A549 (cell line): ENCODE results near the gene GPX3. TPM values are rescaled to one million over a fixed set of nuclear protein-coding genes. Genes with fewer than 3 reads are reported as not detected.

ENCODE experiments used
- ATAC-seq, 2 experiments: fragments of 200-7000 bp in 1 of 2; fragments of >200 bp in 1 of 2; cut with Nextera tagmentation in 1 of 2; cut with Tn5 transposase in 1 of 2; 3 replicates each; pipeline versions ENCODE4 v1.8.0 to v1.9.1; 2018 to 2020; ENCODE audit warnings: mild to moderate bottlenecking in 1 of 2, moderate library complexity in 1 of 2
- CTCF ChIA-PET: fragments of 300-600 bp; sonication (Branson Sonifier 250); formaldehyde crosslinking; extraction: SDS; loops from one replicate; lab custom pipeline; 2021; ENCODE audit warnings: antibody characterized with exemption, inconsistent platforms; lab: Yijun Ruan, JAX
- POLR2A ChIA-PET: fragments of 350-600 bp; formaldehyde crosslinking; extraction: SDS; loops from one replicate; lab custom pipeline; 2021; ENCODE audit warnings: antibody characterized with exemption, inconsistent platforms; lab: Yijun Ruan, JAX
- DNase-seq, 2 experiments: peaks; one replicate each; pipeline versions ENCODE4 v3.0.0 to v3.0.0-alpha.2; 2011 to 2016; ENCODE audit warnings: low read depth in 1 of 2, low spot score in 1 of 2
- FAIRE-seq: peaks from 2 replicates; lab custom pipeline; 2011; peaks lifted over from hg19 to GRCh38; lab: Jason Lieb, UNC
- H3K27ac ChIP-seq, 2 experiments: fragments of >200 bp; sonication (Bioruptor Twin); formaldehyde crosslinking; 3 replicates each; pipeline ENCODE4 v1.5.1; 2016 to 2017
- H3K4me1 ChIP-seq: fragments of >200 bp; sonication (Bioruptor Twin); formaldehyde crosslinking; 3 replicates; pipeline ENCODE4 v1.6.1; 2016
- H3K4me2 ChIP-seq: fragments of >200 bp; sonication (Bioruptor Twin); formaldehyde crosslinking; 3 replicates; pipeline ENCODE4 v1.6.1; 2016
- H3K4me3 ChIP-seq: fragments of >200 bp; sonication (Bioruptor Twin); formaldehyde crosslinking; 3 replicates; pipeline ENCODE4 v1.5.1; 2016
- H3K9me3 ChIP-seq: fragments of >200 bp; sonication (Bioruptor Twin); formaldehyde crosslinking; 3 replicates; pipeline ENCODE4 v1.6.1; 2016
- ATOH8 ChIP-seq: fragments of 250-450 bp; sonication (Bioruptor Pico); IDR thresholded peaks from 2 replicates; pipeline ENCODE4 v1.5.0; 2020; ENCODE audit warnings: low read depth, mild to moderate bottlenecking, moderate library complexity
- BCL3 ChIP-seq: fragments of >200 bp; sonication (Bioruptor Twin); formaldehyde crosslinking; IDR thresholded peaks from 3 replicates; pipeline ENCODE4 v1.6.1; 2016
- CBX2 ChIP-seq: fragments of 200-600 bp; sonication (generic); IDR thresholded peaks from 2 replicates; pipeline ENCODE4 v1.6.1; 2016; ENCODE audit warnings: low read depth, mild to moderate bottlenecking, borderline replicate concordance
- CHD4 ChIP-seq: fragments of 200-600 bp; sonication (generic); IDR thresholded peaks from 2 replicates; pipeline ENCODE4 v1.6.1; 2016; ENCODE audit warnings: antibody characterized with exemption, mild to moderate bottlenecking, borderline replicate concordance
- E2F6 ChIP-seq: IDR thresholded peaks from 2 replicates; pipeline ENCODE4 v1.6.1; 2012; ENCODE audit warnings: low read depth, borderline replicate concordance
- EHF ChIP-seq: fragments of 250-450 bp; sonication (Bioruptor Pico); IDR thresholded peaks from 2 replicates; pipeline ENCODE4 v1.5.0; 2020; ENCODE audit warnings: mild to moderate bottlenecking
- ESRRA ChIP-seq: fragments of 150-350 bp; IDR thresholded peaks from 2 replicates; pipeline ENCODE4 v1.6.1; 2014; ENCODE audit warnings: mild to moderate bottlenecking, low read length, borderline replicate concordance
- FOSB ChIP-seq: fragments of 250-450 bp; sonication (Bioruptor Pico); IDR thresholded peaks from 2 replicates; pipeline ENCODE4 v1.5.0; 2020; ENCODE audit warnings: mild to moderate bottlenecking, moderate library complexity
- FOXS1 ChIP-seq: fragments of 250-450 bp; sonication (Bioruptor Pico); IDR thresholded peaks from 2 replicates; pipeline ENCODE4 v1.5.0; 2020; ENCODE audit warnings: mild to moderate bottlenecking, moderate library complexity
- HOXB5 ChIP-seq: fragments of 250-450 bp; sonication (Bioruptor Pico); IDR thresholded peaks from 2 replicates; pipeline ENCODE4 v1.5.0; 2020; ENCODE audit warnings: mild to moderate bottlenecking, moderate library complexity
- JUN ChIP-seq, 2 experiments: fragments of >200 bp; sonication (Bioruptor Twin); formaldehyde crosslinking; IDR thresholded peaks; 2 replicates in 1 of 2; 3 replicates in 1 of 2; pipeline ENCODE4 v1.6.1; 2016 to 2017
- KDM5A ChIP-seq: fragments of 200-600 bp; sonication (generic); IDR thresholded peaks from 2 replicates; pipeline ENCODE4 v1.6.1; 2016; ENCODE audit warnings: antibody characterized with exemption, mild to moderate bottlenecking
- MAFK ChIP-seq: fragments of 450-650 bp; IDR thresholded peaks from 2 replicates; pipeline ENCODE4 v1.6.1; 2014; ENCODE audit not compliant: partially characterized antibody
- MAZ ChIP-seq: fragments of 150-350 bp; IDR thresholded peaks from 2 replicates; pipeline ENCODE4 v1.6.1; 2014; ENCODE audit warnings: antibody characterized with exemption, low read depth, low read length, borderline replicate concordance
- NPAS2 ChIP-seq: fragments of 250-450 bp; sonication (Bioruptor Pico); IDR thresholded peaks from 2 replicates; pipeline ENCODE4 v1.8.0; 2022; ENCODE audit warnings: mild to moderate bottlenecking, moderate library complexity, borderline replicate concordance
- NR3C1 ChIP-seq: fragments of >200 bp; sonication (Bioruptor Twin); formaldehyde crosslinking; IDR thresholded peaks from 3 replicates; pipeline ENCODE4 v1.6.1; 2017
- POLR2A ChIP-seq: IDR thresholded peaks from 2 replicates; pipeline ENCODE4 v1.6.1; 2012; ENCODE audit warnings: mild to moderate bottlenecking, low read length
- RAD21 ChIP-seq, 2 experiments: fragments of >200 bp in 1 of 2; sonication (Bioruptor Twin) in 1 of 2; formaldehyde crosslinking in 1 of 2; IDR thresholded peaks in 1 of 2; conservative IDR thresholded peaks in 1 of 2; 2 replicates in 1 of 2; 3 replicates in 1 of 2; pipeline ENCODE4 v1.6.1; 2012 to 2018; ENCODE audit warnings: inconsistent platforms in 1 of 2
- RNF2 ChIP-seq: fragments of 200-600 bp; sonication (generic); IDR thresholded peaks from 2 replicates; pipeline ENCODE4 v1.6.1; 2016; ENCODE audit warnings: low read depth, mild to moderate bottlenecking, antibody characterized with exemption, moderate library complexity, borderline replicate concordance
- TFCP2L1 ChIP-seq: fragments of 250-450 bp; sonication (Bioruptor Pico); IDR thresholded peaks from 2 replicates; pipeline ENCODE4 v1.5.0; 2021; ENCODE audit warnings: mild to moderate bottlenecking
- USF2 ChIP-seq: fragments of 450-650 bp; IDR thresholded peaks from 2 replicates; pipeline ENCODE4 v1.6.1; 2014; ENCODE audit warnings: antibody characterized with exemption
- ZC3H11A ChIP-seq: fragments of 450-650 bp; IDR thresholded peaks from 2 replicates; pipeline ENCODE4 v1.6.1; 2014; ENCODE audit warnings: antibody characterized with exemption, mild to moderate bottlenecking
- ZFP36 ChIP-seq: fragments of 450-650 bp; IDR thresholded peaks from 2 replicates; pipeline ENCODE4 v1.6.1; 2014; ENCODE audit warnings: borderline replicate concordance; ENCODE audit not compliant: partially characterized antibody
- ZNF302 ChIP-seq: fragments of 250-450 bp; sonication (Bioruptor Pico); IDR thresholded peaks from 2 replicates; pipeline ENCODE4 v1.9.0; 2021; ENCODE audit warnings: inconsistent platforms, mild to moderate bottlenecking, moderate library complexity
- WGBS: methylation state at CpG from one replicate; pipeline ENCODE4 v1.1.6; 2017; ENCODE audit errors: missing lambda C conversion rate; 5-methylcytosine and 5-hydroxymethylcytosine counted together
- polyA plus RNA-seq, 4 experiments: library from polyadenylated mRNA; depleted of rRNA in 3 of 4; stranded (reverse); fragments of >200 nt; fragmentation: RNase III in 1 of 4; extraction: RNeasy Plus Mini Kit Qiagen cat#74134 plus additional on column Dnase treatment in 1 of 4; gene quantifications; 2 replicates in 3 of 4; 3 replicates in 1 of 4; pipeline ENCODE4 v1.2.3, GENCODE V29; 2011 to 2017
- TF ChIP-seq, protein P1 (sequence below): IDR thresholded peaks from 2 replicates; pipeline ENCODE4 v1.6.1; 2012
- TF ChIP-seq, protein P2 (sequence below): fragments of 250-450 bp; sonication (Bioruptor Pico); IDR thresholded peaks from 2 replicates; pipeline ENCODE4 v1.5.0; 2021; ENCODE audit warnings: mild to moderate bottlenecking, moderate library complexity, borderline replicate concordance

The GPX3 gene
- polyA plus RNA-seq, 2 of the 4 experiments (the other 2 are of a cell fraction): 16.2 to 26.4 TPM

DNA sequence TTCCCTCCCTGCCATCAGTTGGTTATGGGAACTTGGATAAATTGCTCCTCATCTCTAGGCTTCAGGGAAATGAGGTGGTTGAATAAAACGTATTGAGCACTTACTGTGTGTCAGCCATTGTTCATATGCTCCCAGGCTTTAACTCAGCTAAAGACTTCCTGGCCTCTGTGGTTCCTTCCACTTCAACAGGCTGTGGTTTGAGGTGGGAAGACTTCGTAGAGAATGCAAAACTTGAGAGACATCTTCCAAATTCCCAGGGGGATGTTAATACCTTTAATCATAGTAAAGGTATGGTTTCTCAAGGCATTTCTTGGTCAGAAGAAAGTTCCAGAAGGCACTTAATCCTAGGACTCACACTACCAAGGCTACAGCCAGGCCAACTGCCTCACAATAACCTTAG, 1.5 kb upstream of the GPX3 start (continued):
- no peak for TF ChIP-seq POLR2A
- TF ChIP-seq CBX2: no peak

DNA sequence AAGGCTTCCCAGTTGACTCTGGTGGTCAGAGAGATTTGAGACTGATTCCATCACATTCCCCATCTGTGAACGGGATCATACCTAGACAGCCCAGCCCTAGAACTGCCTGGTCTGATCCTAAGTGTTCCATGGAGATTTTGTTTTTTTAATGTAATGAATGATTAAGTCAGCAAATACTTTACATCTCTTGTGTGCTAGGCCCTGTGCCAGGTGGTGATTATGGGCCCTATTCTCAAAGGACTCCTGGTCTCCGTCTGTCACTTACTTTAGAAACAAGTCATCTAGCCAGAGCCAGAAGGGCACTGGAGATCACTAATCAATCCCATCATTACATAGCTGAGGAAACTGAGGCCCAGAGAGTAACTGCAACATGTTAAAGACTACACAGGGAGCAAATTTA, 1.1 kb upstream of the GPX3 start:
- Histone ChIP-seq H3K4me1 (no peaks in the 10 kb centered on the region), H3K27ac (no peak overlapping the region), H3K4me2 (no peak overlapping the region)
- 98% methylated on average over 2 of the region's 2 CpGs for WGBS
- CTCF ChIA-PET: interaction anchor here (0.8 kb wide), 1 partner anchor 29 kb away, joined by 3 read pairs; no protein-coding TSS in a partner anchor
- FAIRE-seq (no peak), DNase-seq (no peak), ATAC-seq (no peak)
- TF ChIP-seq ATOH8 (CRISPR knock-in tag): no peak
- TF ChIP-seq RAD21 (conservative IDR thresholded peaks at IDR 0.05 in 1 of 2, IDR thresholded peaks at IDR 0.05 in 1 of 2): no peak
- TF ChIP-seq BCL3: no peak
- TF ChIP-seq NPAS2: no peak
- TF ChIP-seq FOSB (CRISPR knock-in tag): no peak
- no peak for TF ChIP-seq ESRRA
- TF ChIP-seq MAZ: no peak
- no peak for TF ChIP-seq E2F6
- no peak for TF ChIP-seq MAFK
- TF ChIP-seq NR3C1: no peak
- no peak for TF ChIP-seq EHF (CRISPR knock-in tag)
- no peak for TF ChIP-seq ZC3H11A
- TF ChIP-seq, protein P1, sequence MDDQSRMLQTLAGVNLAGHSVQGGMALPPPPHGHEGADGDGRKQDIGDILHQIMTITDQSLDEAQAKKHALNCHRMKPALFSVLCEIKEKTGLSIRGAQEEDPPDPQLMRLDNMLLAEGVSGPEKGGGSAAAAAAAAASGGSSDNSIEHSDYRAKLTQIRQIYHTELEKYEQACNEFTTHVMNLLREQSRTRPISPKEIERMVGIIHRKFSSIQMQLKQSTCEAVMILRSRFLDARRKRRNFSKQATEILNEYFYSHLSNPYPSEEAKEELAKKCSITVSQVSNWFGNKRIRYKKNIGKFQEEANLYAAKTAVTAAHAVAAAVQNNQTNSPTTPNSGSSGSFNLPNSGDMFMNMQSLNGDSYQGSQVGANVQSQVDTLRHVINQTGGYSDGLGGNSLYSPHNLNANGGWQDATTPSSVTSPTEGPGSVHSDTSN: no peak
- TF ChIP-seq KDM5A: no peak
- TF ChIP-seq RNF2: no peak
- no peak for TF ChIP-seq ZNF302
- no peak for TF ChIP-seq ZFP36
- TF ChIP-seq TFCP2L1 (CRISPR knock-in tag): no peak
- TF ChIP-seq, all 56 proteins: peak for 0
- Histone ChIP-seq H3K9me3 (no peaks in the 10 kb centered on the region), H3K4me3 (no peak overlapping the region)
- POLR2A ChIA-PET: interaction anchor here (1.1 kb wide), 1 partner anchor 233 kb away, joined by 3 read pairs; the partner anchor contains the start of gene GM2A

GRCh38 chr5:151021746-151022145, 1.4 kb downstream of the GPX3 start:
- Histone ChIP-seq H3K4me1 (no peaks in the 10 kb centered on the region), H3K27ac (no peak overlapping the region), H3K4me2 (no peak overlapping the region), H3K4me3 (no peak overlapping the region), H3K9me3 (no peaks in the 10 kb centered on the region)
- FAIRE-seq (no peak), ATAC-seq (no peak), DNase-seq (no peak)
- POLR2A ChIA-PET: no interaction called here
- 89% methylated on average over 6 of the region's 6 CpGs for WGBS
- CTCF ChIA-PET: interaction anchor here (1.0 to 1.7 kb wide), 4 partner anchors 9 to 143 kb away, joined by 3 to 8 read pairs (median 4); no protein-coding TSS in a partner anchor
- TF ChIP-seq ATOH8 (CRISPR knock-in tag): no peak
- TF ChIP-seq, protein P2, sequence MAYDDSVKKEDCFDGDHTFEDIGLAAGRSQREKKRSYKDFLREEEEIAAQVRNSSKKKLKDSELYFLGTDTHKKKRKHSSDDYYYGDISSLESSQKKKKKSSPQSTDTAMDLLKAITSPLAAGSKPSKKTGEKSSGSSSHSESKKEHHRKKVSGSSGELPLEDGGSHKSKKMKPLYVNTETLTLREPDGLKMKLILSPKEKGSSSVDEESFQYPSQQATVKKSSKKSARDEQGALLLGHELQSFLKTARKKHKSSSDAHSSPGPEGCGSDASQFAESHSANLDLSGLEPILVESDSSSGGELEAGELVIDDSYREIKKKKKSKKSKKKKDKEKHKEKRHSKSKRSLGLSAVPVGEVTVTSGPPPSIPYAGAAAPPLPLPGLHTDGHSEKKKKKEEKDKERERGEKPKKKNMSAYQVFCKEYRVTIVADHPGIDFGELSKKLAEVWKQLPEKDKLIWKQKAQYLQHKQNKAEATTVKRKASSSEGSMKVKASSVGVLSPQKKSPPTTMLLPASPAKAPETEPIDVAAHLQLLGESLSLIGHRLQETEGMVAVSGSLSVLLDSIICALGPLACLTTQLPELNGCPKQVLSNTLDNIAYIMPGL (CRISPR knock-in tag): no peak
- TF ChIP-seq USF2: no peak
- TF ChIP-seq JUN (IDR thresholded peaks at IDR 0.05): no peak
- no peak for TF ChIP-seq CHD4
- TF ChIP-seq FOXS1 (CRISPR knock-in tag): no peak
- TF ChIP-seq BCL3: no peak
- no peak for TF ChIP-seq HOXB5
